GM18520 (cell line): ENCODE data around the gene C7.
"Not testable (repeated sequence)": the region's sequence is repeated elsewhere in the genome, so short reads cannot be mapped to it uniquely, and the experiment has no call there.

ENCODE experiments used
- ATAC-seq: cut with Tn5 transposase; IDR thresholded peaks from one replicate; pipeline ENCODE4 v1.9.1; 2021; ENCODE audit not compliant: unreplicated experiment

Gene C7

GRCh38 chr5:40988746-40989510 is 79.6 kb downstream of the C7 start:
- ATAC-seq = no peak

- ATAC-seq = no peak
Observed at GRCh38 chr5:40991168-40991980, 82.1 kb downstream of the C7 start.

DNA sequence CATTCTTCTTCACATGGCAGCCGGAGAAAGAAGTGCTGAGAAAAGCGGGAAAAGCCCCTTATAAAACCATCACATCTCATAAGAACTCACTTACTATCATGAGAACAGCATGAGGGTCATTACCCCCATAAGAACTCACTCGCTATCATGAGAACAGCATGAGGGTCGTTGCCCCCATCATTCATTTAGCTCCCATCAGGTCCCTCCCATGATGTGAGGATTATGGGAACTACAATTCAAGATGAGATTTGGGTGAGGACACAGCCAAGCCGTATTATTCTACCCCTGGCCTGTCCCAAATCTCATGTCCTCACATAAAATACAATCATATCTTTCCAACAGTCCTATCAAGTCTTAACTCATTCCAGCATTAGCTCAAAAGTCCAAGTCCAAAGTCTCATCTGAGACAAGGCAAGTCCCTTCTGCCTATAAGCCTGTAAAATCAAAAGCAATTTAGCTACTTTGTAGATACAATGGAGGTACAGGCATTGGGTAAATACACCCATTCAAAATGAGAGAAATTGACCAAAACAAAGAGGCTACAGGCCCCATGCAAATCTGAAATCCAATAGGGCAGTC is 82.8 kb downstream of the C7 start:
- ATAC-seq = no peak

- no peak for ATAC-seq
Observed at GRCh38 chr5:40995801-40996586, 86.7 kb downstream of the C7 start.

DNA sequence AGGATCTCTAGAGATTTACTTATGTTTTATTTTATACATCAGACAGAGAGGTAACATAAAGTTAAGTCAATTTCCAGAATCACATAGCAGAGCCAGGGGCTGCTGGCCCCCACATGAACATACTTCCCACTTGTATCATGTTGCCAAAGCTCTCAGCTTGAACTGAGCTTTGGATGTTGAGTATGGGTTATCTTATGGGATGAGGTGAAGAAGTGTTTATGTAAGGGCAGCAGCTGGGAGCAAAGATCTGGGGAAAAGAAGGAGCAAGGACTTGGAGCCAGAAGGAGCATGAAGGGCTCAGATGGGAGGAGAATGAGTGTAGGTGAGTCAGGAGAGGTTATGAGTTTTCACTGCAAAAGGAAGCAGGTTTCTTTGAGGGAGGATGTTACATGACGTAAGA is 89.8 kb downstream of the C7 start:
- no peak for ATAC-seq

GRCh38 chr5:40999966-41000365 is 90.7 kb downstream of the C7 start:
- no peak for ATAC-seq

- ATAC-seq = no peak
Observed at GRCh38 chr5:41003670-41004376, 94.5 kb downstream of the C7 start.

- ATAC-seq = no peak
Observed at GRCh38 chr5:41004931-41005330, 95.6 kb downstream of the C7 start.

GRCh38 chr5:41009232-41009631 is 99.9 kb downstream of the C7 start:
- no peak for ATAC-seq

- no peak for ATAC-seq
Observed at GRCh38 chr5:41010572-41010971, 101.3 kb downstream of the C7 start.

GRCh38 chr5:41012318-41012717 is 103.0 kb downstream of the C7 start:
- ATAC-seq = no peak

- not testable (repeated sequence) for ATAC-seq
Observed at GRCh38 chr5:41022600-41022999, 113.3 kb downstream of the C7 start.
